ENCODE measurements around the gene SLC25A47. TPM values are rescaled to one million over a fixed set of nuclear protein-coding genes. Genes with fewer than 3 reads are reported as not detected.

Gene SLC25A47
- total RNA-seq, 1 donor from 2014 or later = not detected

DNA sequence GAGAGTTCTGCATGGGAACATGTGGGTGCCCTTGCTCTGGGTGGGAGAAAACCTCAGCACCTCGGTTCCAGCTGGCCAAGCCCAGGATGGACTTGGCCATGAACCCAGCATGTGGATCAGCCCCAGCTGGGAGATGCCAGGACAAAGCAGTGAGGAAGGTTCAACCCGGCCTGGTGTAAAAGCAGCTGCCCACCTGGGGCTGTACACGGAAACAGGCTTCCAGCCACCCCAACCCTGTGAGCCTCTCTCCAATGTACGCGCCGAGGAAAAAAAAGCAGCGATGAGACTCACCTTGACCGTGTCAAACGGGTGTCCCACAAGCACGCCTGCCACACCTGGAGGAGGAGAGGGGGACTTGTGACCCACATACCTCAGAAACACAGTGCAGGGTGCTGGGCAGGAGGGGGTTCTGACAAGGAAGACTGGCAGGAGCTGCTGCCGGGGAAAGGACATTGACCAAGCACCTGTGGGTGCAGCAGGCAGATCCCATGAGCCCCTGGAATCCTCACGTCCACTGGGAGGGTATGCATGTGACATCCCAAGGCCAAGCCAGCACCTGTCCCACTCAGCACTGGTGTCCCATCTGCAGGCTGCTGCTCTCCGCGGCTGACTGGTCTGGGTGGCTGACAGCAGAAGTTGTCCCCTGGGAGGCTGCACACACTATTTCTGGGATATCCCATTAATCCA, 24.4 kb upstream of the SLC25A47 start:
- TF ChIP-seq, protein P1, sequence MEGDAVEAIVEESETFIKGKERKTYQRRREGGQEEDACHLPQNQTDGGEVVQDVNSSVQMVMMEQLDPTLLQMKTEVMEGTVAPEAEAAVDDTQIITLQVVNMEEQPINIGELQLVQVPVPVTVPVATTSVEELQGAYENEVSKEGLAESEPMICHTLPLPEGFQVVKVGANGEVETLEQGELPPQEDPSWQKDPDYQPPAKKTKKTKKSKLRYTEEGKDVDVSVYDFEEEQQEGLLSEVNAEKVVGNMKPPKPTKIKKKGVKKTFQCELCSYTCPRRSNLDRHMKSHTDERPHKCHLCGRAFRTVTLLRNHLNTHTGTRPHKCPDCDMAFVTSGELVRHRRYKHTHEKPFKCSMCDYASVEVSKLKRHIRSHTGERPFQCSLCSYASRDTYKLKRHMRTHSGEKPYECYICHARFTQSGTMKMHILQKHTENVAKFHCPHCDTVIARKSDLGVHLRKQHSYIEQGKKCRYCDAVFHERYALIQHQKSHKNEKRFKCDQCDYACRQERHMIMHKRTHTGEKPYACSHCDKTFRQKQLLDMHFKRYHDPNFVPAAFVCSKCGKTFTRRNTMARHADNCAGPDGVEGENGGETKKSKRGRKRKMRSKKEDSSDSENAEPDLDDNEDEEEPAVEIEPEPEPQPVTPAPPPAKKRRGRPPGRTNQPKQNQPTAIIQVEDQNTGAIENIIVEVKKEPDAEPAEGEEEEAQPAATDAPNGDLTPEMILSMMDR (conservative IDR thresholded peaks at IDR 0.05) = no peak
- H3K4me1 Mint-ChIP-seq = peaks cover 13% of the 10 kb centered on the region
- no peaks in the 10 kb centered on the region for H3K9me3 Mint-ChIP-seq
- H3K36me3 Mint-ChIP-seq (ENCODE audit: low read depth) = peaks cover 3% of the 10 kb centered on the region
- peaks cover 4% of the 10 kb centered on the region for H3K27me3 Mint-ChIP-seq (ENCODE audit: low read depth)
- peak overlapping the region; percentile 43 for H3K27ac Mint-ChIP-seq (ENCODE audit: unreplicated experiment)
- no peak overlapping the region for H3K4me3 Mint-ChIP-seq
- no peak for DNase-seq (ENCODE audit: low read depth, low spot score)

DNA sequence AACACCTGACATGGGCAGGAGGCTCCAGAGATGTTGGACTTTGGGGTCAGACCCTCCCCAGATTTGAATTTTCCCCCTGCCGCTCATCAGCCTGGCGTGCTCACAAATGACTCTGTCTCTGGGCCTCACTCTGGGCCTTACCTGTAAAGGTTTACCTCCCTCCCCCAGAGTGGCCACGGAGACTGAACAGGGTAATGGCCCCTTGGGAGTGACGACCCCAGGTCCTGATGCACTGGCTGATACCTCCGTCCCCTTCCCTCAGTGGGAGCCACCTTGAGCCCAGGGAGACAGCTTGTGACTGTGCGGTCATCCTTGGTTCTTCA, 23.9 kb upstream of the SLC25A47 start:
- H3K4me3 Mint-ChIP-seq = no peak overlapping the region
- no peak overlapping the region for H3K27ac Mint-ChIP-seq (ENCODE audit: unreplicated experiment)
- peaks cover 1% of the 10 kb centered on the region for H3K27me3 Mint-ChIP-seq (ENCODE audit: low read depth)
- H3K4me1 Mint-ChIP-seq = peaks cover 13% of the 10 kb centered on the region
- TF ChIP-seq, protein P1 (conservative IDR thresholded peaks at IDR 0.05) = no peak
- DNase-seq (ENCODE audit: low read depth, low spot score) = no peak
- H3K36me3 Mint-ChIP-seq (ENCODE audit: low read depth) = peaks cover 2% of the 10 kb centered on the region
- no peaks in the 10 kb centered on the region for H3K9me3 Mint-ChIP-seq

DNA sequence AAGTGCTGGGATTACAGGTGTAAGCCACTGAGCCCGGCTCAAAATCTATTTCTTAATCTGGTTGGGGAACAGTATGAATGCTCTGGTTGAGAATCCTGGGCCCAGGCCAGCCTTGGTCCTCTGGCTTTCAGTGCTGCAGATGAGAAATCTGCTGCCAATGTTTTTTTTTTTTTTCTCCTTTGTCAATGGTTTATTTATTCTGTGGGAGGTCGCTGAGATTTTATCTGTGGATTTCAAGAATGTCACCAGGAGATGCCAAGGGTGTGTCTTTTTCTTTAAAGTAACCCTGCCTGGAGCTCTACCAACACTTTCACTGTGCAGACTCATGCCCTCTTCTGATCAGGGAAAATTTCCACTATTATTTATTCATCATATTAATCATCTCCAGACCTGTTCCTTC, 20.5 kb upstream of the SLC25A47 start:
- H3K9me3 Mint-ChIP-seq = no peaks in the 10 kb centered on the region
- no peak for DNase-seq (ENCODE audit: low read depth, low spot score)
- H3K27ac Mint-ChIP-seq (ENCODE audit: unreplicated experiment) = no peak overlapping the region
- H3K36me3 Mint-ChIP-seq (ENCODE audit: low read depth) = peaks cover 2% of the 10 kb centered on the region
- TF ChIP-seq, protein P1 (conservative IDR thresholded peaks at IDR 0.05) = no peak
- peak overlapping the region; percentile 83 for H3K4me3 Mint-ChIP-seq
- H3K27me3 Mint-ChIP-seq (ENCODE audit: low read depth) = no peaks in the 10 kb centered on the region
- peaks cover 27% of the 10 kb centered on the region for H3K4me1 Mint-ChIP-seq

DNA sequence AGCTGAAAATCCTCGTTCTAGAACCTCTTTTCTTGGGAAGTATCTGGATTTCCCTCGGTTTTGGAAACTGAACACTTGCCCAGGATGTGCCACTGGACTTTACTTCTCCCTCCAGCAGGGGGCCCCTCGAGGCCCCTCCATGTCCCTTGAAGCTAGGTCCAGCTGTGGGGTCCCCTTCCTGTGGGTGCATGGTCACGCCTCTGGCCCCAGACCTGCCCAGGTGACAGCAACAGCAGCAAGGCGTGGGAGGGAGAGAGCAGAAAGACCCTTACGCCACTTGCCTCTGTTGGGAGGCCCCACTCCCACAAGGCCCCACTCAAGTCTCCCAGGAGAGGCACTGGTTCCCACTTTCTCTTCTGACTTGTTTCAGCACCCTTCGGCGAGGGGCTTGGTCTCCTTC, 20.0 kb upstream of the SLC25A47 start:
- no peaks in the 10 kb centered on the region for H3K9me3 Mint-ChIP-seq
- TF ChIP-seq, protein P1 (conservative IDR thresholded peaks at IDR 0.05) = peak; percentile 58
- peak overlapping the region; percentile 83 for H3K4me3 Mint-ChIP-seq
- peaks cover 2% of the 10 kb centered on the region for H3K36me3 Mint-ChIP-seq (ENCODE audit: low read depth)
- DNase-seq (ENCODE audit: low read depth, low spot score) = no peak
- H3K4me1 Mint-ChIP-seq = peaks cover 33% of the 10 kb centered on the region
- no peaks in the 10 kb centered on the region for H3K27me3 Mint-ChIP-seq (ENCODE audit: low read depth)
- H3K27ac Mint-ChIP-seq (ENCODE audit: unreplicated experiment) = no peak overlapping the region

GRCh38 chr14:100303925-100304324, 19.2 kb upstream of the SLC25A47 start:
- no peak for DNase-seq (ENCODE audit: low read depth, low spot score)
- H3K4me3 Mint-ChIP-seq = peak overlapping the region; percentile 77
- H3K36me3 Mint-ChIP-seq (ENCODE audit: low read depth) = peaks cover 2% of the 10 kb centered on the region
- H3K9me3 Mint-ChIP-seq = no peaks in the 10 kb centered on the region
- H3K4me1 Mint-ChIP-seq = peaks cover 40% of the 10 kb centered on the region
- no peak overlapping the region for H3K27ac Mint-ChIP-seq (ENCODE audit: unreplicated experiment)
- H3K27me3 Mint-ChIP-seq (ENCODE audit: low read depth) = no peaks in the 10 kb centered on the region
- TF ChIP-seq, protein P1 (conservative IDR thresholded peaks at IDR 0.05) = no peak
